AG04450 (cell line): ENCODE results near the gene SCRN2. TPM values are rescaled to one million over a fixed set of nuclear protein-coding genes. Genes with fewer than 3 reads are reported as not detected.
A peak's percentile ranks its signal among the peaks of the same experiment; 100 is the strongest.

Source experiments
- CTCF ChIA-PET: fragments of 300-600, 350-600 bp; formaldehyde crosslinking; extraction: SDS; loops from one replicate; lab custom pipeline; 2022; ENCODE audit warnings: antibody characterized with exemption, inconsistent platforms; lab: Charles Lee
- POLR2A ChIA-PET: fragments of 350-600 bp; formaldehyde crosslinking; extraction: SDS; loops from one replicate; lab custom pipeline; 2021; ENCODE audit warnings: antibody characterized with exemption, inconsistent platforms; lab: Yijun Ruan, JAX
- DNase-seq: peaks from one replicate; pipeline ENCODE4 v3.0.0-alpha.2; 2011; ENCODE audit warnings: low read depth, low spot score
- H3K27ac ChIP-seq: one replicate; pipeline ENCODE4 v1.5.1; 2012; ENCODE audit warnings: low read depth, low read length, control low read depth
- H3K27me3 ChIP-seq: one replicate; pipeline ENCODE4 v1.6.0; 2012; ENCODE audit warnings: low read length; ENCODE audit not compliant: control insufficient read depth, insufficient read depth
- H3K4me3 ChIP-seq: 2 replicates; pipeline ENCODE4 v1.5.1; 2011; ENCODE audit warnings: mild to moderate bottlenecking, low read depth, low read length, control low read depth
- H3K9me3 ChIP-seq: 2 replicates; pipeline ENCODE4 v1.5.1; 2012; ENCODE audit warnings: low read length; ENCODE audit not compliant: control insufficient read depth, insufficient read depth
- CTCF ChIP-seq: IDR thresholded peaks from 2 replicates; pipeline ENCODE4 v1.5.1; 2011; ENCODE audit warnings: low read depth, low read length, control low read depth, inconsistent platforms
- polyA plus RNA-seq: library from polyadenylated mRNA; depleted of rRNA; stranded (reverse); fragments of >200 nt; gene quantifications from 2 replicates; pipeline ENCODE4 v1.2.3, GENCODE V29; 2011

The SCRN2 gene
- polyA plus RNA-seq, 1 experiment = 13.3 TPM

GRCh38 chr17:47831003-47831933, 9.8 kb downstream of the SCRN2 start, which contains the start of the genes LRRC46 and MRPL10:
Gene LRRC46 (plus strand): TSS chr17:47831670. CDS start chr17:47831990, 320 bp downstream.
Gene MRPL10 (minus strand): TSS chr17:47831541. CDS start chr17:47831511, 30 bp downstream.
- TF ChIP-seq CTCF = peak; percentile 52
- Histone ChIP-seq H3K27ac (peak within 1 kb of the TSS; percentile 82), H3K9me3 (no peaks in the 10 kb centered on the region), H3K27me3 (no peaks in the 10 kb centered on the region), H3K4me3 (peak within 1 kb of the TSS; percentile 98)
- peak; percentile 82 for DNase-seq
- ChIA-PET CTCF (interaction anchor here (0.7 to 2.0 kb wide), 6 partner anchors 9 to 198 kb away, joined by 3 to 25 read pairs (median 4); partner anchors contain the start of gene SCRN2), POLR2A (interaction anchor here (0.6 to 1.6 kb wide), 8 partner anchors 10 to 160 kb away, joined by 3 to 19 read pairs (median 6); partner anchors contain the start of genes OSBPL7, SCRN2 and SP2)

DNA sequence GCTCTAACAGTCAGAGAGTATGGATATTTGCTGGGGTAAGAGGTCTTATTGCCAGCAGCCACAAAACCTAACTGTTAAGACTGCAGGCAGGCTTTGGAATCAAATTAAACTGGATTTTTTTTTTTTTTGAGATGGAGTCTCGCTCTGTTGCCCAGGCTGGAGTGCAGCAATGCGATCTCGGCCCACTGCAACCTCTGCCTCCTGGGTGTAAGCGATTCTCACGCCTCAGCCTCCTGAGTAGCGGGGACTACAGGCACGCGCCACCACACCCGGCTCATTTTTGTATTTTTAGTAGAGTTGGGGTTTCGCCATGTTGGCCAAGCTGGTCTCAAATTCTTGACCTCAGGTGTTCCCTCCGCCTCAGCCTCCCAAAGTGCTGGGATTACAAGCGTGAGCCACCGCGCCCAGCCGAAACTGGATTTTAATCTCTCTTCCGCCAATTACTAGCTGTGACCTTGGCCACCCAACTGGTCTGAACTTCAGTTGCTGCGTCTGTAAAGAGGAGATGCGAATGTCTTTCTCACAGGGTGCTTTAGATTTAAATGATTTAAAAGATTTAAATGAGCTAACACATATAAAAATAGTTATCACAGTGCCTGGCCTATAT, 10.6 kb downstream of the SCRN2 start:
- H3K9me3 ChIP-seq = no peaks in the 10 kb centered on the region
- ChIA-PET CTCF (interaction anchor here (0.7 to 2.0 kb wide), 5 partner anchors 10 to 197 kb away, joined by 3 to 25 read pairs (median 5); partner anchors contain the start of gene SCRN2), POLR2A (interaction anchor here (1.6 kb wide), 1 partner anchor 9 kb away, joined by 19 read pairs; the partner anchor contains the start of gene OSBPL7)
- H3K27ac ChIP-seq = peak overlapping the region; percentile 82
- DNase-seq = no peak
- no peaks in the 10 kb centered on the region for H3K27me3 ChIP-seq
- TF ChIP-seq CTCF = no peak
- H3K4me3 ChIP-seq = peak overlapping the region; percentile 98

GRCh38 chr17:47829870-47830269, 11.2 kb downstream of the SCRN2 start:
- no peak for DNase-seq
- CTCF ChIA-PET = interaction anchor here (0.6 kb wide), 1 partner anchor 13 kb away, joined by 7 read pairs; no protein-coding TSS in a partner anchor
- Histone ChIP-seq H3K4me3 (no peak overlapping the region), H3K27ac (no peak overlapping the region), H3K9me3 (no peaks in the 10 kb centered on the region), H3K27me3 (no peaks in the 10 kb centered on the region)
- TF ChIP-seq CTCF = no peak
- POLR2A ChIA-PET = interaction anchor here (0.6 kb wide), 1 partner anchor 762 kb away, joined by 3 read pairs; no protein-coding TSS in a partner anchor

GRCh38 chr17:47823519-47823918, 17.6 kb downstream of the SCRN2 start:
- ChIA-PET POLR2A (interaction anchor here (0.6 kb wide), 1 partner anchor 39 kb away, joined by 5 read pairs; no protein-coding TSS in a partner anchor), CTCF (interaction anchor here (0.6 kb wide), 1 partner anchor 129 kb away, joined by 4 read pairs; no protein-coding TSS in a partner anchor)
- no peaks in the 10 kb centered on the region for H3K27me3 ChIP-seq
- no peak for DNase-seq
- H3K27ac ChIP-seq = no peak overlapping the region
- H3K9me3 ChIP-seq = no peaks in the 10 kb centered on the region
- H3K4me3 ChIP-seq = no peak overlapping the region
- no peak for TF ChIP-seq CTCF
